Activated CD4-positive, alpha-beta T cell treated with anti-CD3 and anti-CD28 coated beads, Interleukin-2, amount 50 U/mL, for 1 hour (primary cell): ENCODE measurements around the gene SLC9C2.
"Not testable (repeated sequence)": the region's sequence is repeated elsewhere in the genome, so short reads cannot be mapped to it uniquely, and the experiment has no call there.

ENCODE experiments used
- DNase-seq: peaks from one replicate; pipeline ENCODE4 v3.0.0-alpha.2; 2020

The SLC9C2 gene

GRCh38 chr1:173573596-173573995, 29.3 kb downstream of the SLC9C2 start:
- no peak for DNase-seq

GRCh38 chr1:173572201-173572873, 30.5 kb downstream of the SLC9C2 start:
- no peak for DNase-seq

GRCh38 chr1:173570370-173571007, 32.4 kb downstream of the SLC9C2 start:
- DNase-seq: no peak

GRCh38 chr1:173568483-173568882, 34.4 kb downstream of the SLC9C2 start:
- DNase-seq: no peak

GRCh38 chr1:173563846-173564245, 39.0 kb downstream of the SLC9C2 start:
- DNase-seq: not testable (repeated sequence)

GRCh38 chr1:173562813-173563212, 40.1 kb downstream of the SLC9C2 start:
- no peak for DNase-seq

GRCh38 chr1:173561263-173561662, 41.6 kb downstream of the SLC9C2 start:
- DNase-seq: no peak

- DNase-seq: no peak
Observed at GRCh38 chr1:173560285-173560880, 42.5 kb downstream of the SLC9C2 start.

- no peak for DNase-seq
Observed at GRCh38 chr1:173555651-173556305, 47.1 kb downstream of the SLC9C2 start.

- DNase-seq: no peak
Observed at GRCh38 chr1:173554541-173555250, 48.2 kb downstream of the SLC9C2 start.

- DNase-seq: no peak
Observed at GRCh38 chr1:173554089-173554488, 48.8 kb downstream of the SLC9C2 start.

GRCh38 chr1:173553312-173553711, 49.6 kb downstream of the SLC9C2 start:
- DNase-seq: no peak

GRCh38 chr1:173551699-173552098, 51.2 kb downstream of the SLC9C2 start:
- DNase-seq: no peak

- DNase-seq: no peak
Observed at GRCh38 chr1:173549813-173550212, 53.1 kb downstream of the SLC9C2 start.

GRCh38 chr1:173545688-173546087, 57.2 kb downstream of the SLC9C2 start:
- DNase-seq: no peak

GRCh38 chr1:173536223-173536622, 66.6 kb downstream of the SLC9C2 start:
- no peak for DNase-seq

GRCh38 chr1:173532237-173532636, 70.6 kb downstream of the SLC9C2 start:
- DNase-seq: no peak

- DNase-seq: no peak
Observed at GRCh38 chr1:173530795-173531693, 71.8 kb downstream of the SLC9C2 start.

GRCh38 chr1:173529106-173529505, 73.8 kb downstream of the SLC9C2 start:
- DNase-seq: no peak

GRCh38 chr1:173527151-173527826, 75.6 kb downstream of the SLC9C2 start:
- no peak for DNase-seq

- no peak for DNase-seq
Observed at GRCh38 chr1:173525926-173526325, 76.9 kb downstream of the SLC9C2 start.
